PC-3 (cell line): Measurements from ENCODE around the gene MAP6. TPM values are rescaled to one million over a fixed set of nuclear protein-coding genes. Genes with fewer than 3 reads are reported as not detected.

ENCODE experiments used
- ATAC-seq: fragments of 200-7000 bp; cut with Tn5 transposase; 2 replicates; pipeline ENCODE4 v1.9.1; 2020; ENCODE audit warnings: mild to moderate bottlenecking, moderate library complexity
- BruUV-seq: library from RNA; stranded (reverse); fragments of 400-500 nt; replicated peaks from 2 replicates; lab custom pipeline; 2021; lab: Mats Ljungman, UMichigan
- CTCF ChIA-PET: fragments of 300-600 bp; sonication (Branson Sonifier 250); formaldehyde crosslinking; loops from one replicate; lab custom pipeline; 2022; ENCODE audit warnings: antibody characterized with exemption; lab: Charles Lee
- POLR2A ChIA-PET: fragments of 300-600 bp; sonication (Branson Sonifier 250); formaldehyde crosslinking; loops from one replicate; lab custom pipeline; 2022; ENCODE audit warnings: antibody characterized with exemption; ENCODE audit not compliant: unreplicated experiment; lab: Charles Lee
- DNase-seq: peaks from one replicate; pipeline ENCODE4 v3.0.0-alpha.2; 2015
- H2AFZ ChIP-seq: fragments of 300-600 bp; sonication (generic); 2 replicates; pipeline ENCODE4 v1.6.0; 2016; ENCODE audit warnings: antibody characterized with exemption, low read length
- H3F3A ChIP-seq: fragments of 300-600 bp; sonication (generic); one replicate; pipeline ENCODE4 v1.6.0; 2017; ENCODE audit warnings: antibody characterized with exemption, low read length, control low read depth, mild to moderate bottlenecking; ENCODE audit not compliant: unreplicated experiment
- H3K27ac ChIP-seq: fragments of 300-600 bp; sonication (generic); 2 replicates; pipeline ENCODE4 v1.5.1; 2016; ENCODE audit warnings: mild to moderate bottlenecking, low read length
- H3K27me3 ChIP-seq: fragments of 300-600 bp; sonication (generic); 2 replicates; pipeline ENCODE4 v1.6.1; 2016; ENCODE audit warnings: low read length, mixed read lengths
- H3K36me3 ChIP-seq: fragments of 300-600 bp; sonication (generic); 2 replicates; pipeline ENCODE4 v1.6.1; 2016; ENCODE audit warnings: low read depth, mixed run types, low read length, mixed read lengths
- H3K4me1 ChIP-seq: fragments of 300-600 bp; sonication (generic); 2 replicates; pipeline ENCODE4 v1.5.1; 2016; ENCODE audit warnings: low read length; ENCODE audit not compliant: insufficient read depth
- H3K4me2 ChIP-seq: fragments of 300-600 bp; sonication (generic); 2 replicates; pipeline ENCODE4 v1.6.0; 2016; ENCODE audit warnings: low read length
- H3K4me3 ChIP-seq: fragments of 300-600 bp; sonication (generic); 2 replicates; pipeline ENCODE4 v1.5.1; 2016; ENCODE audit warnings: mild to moderate bottlenecking, low read length, mixed read lengths
- H3K79me2 ChIP-seq: fragments of 300-600 bp; sonication (generic); 2 replicates; pipeline ENCODE4 v1.6.1; 2017; ENCODE audit warnings: low read length, mixed read lengths
- H3K9ac ChIP-seq: fragments of 300-600 bp; sonication (generic); 2 replicates; pipeline ENCODE4 v1.6.0; 2016; ENCODE audit warnings: mild to moderate bottlenecking, low read length
- H3K9me2 ChIP-seq: fragments of 300-600 bp; sonication (generic); replicated peaks from 2 replicates; pipeline ENCODE4 v1.6.1; 2016; ENCODE audit warnings: mixed run types, low read length, mixed read lengths
- H3K9me3 ChIP-seq: fragments of 300-600 bp; sonication (generic); 2 replicates; pipeline ENCODE4 v1.6.1; 2016; ENCODE audit warnings: low read length, mixed read lengths
- H4K20me1 ChIP-seq: fragments of 300-600 bp; sonication (generic); 2 replicates; pipeline ENCODE4 v1.6.1; 2016; ENCODE audit warnings: low read length, mixed read lengths
- CTCF ChIP-seq: fragments of 300-600 bp; sonication (generic); conservative IDR thresholded peaks from 2 replicates; pipeline ENCODE4 v1.5.1; 2017; ENCODE audit warnings: antibody characterized with exemption, low read depth, mild to moderate bottlenecking, low read length
- EZH2 ChIP-seq: fragments of 300-600 bp; sonication (generic); IDR thresholded peaks from one replicate; pipeline ENCODE4 v1.6.1; 2017; ENCODE audit warnings: antibody characterized with exemption, mild to moderate bottlenecking, low read length; ENCODE audit not compliant: unreplicated experiment
- EZH2phosphoT487 ChIP-seq: fragments of 300-600 bp; sonication (generic); IDR thresholded peaks from 2 replicates; pipeline ENCODE4 v1.6.1; 2018; ENCODE audit warnings: mild to moderate bottlenecking, antibody characterized with exemption, low read length, borderline replicate concordance
- intact Hi-C: fragments of 100-400 bp; cut with micrococcal nuclease; formaldehyde crosslinking; loops from 2 replicates; pipeline ENCODE4 v1.9.0; 2023
- total RNA-seq: library from RNA; depleted of rRNA; stranded (reverse); fragments of >200 nt; gene quantifications from 2 replicates; pipeline ENCODE4 v1.2.3, GENCODE V29; 2014; rRNA removed

The MAP6 gene
- total RNA-seq, 1 experiment from 2014 or later, result 0.47 TPM

GRCh38 chr11:75537740-75538139, 131.1 kb downstream of the MAP6 start:
- no peaks in the 10 kb centered on the region for H3K36me3 ChIP-seq
- CTCF ChIA-PET, result interaction anchor here (0.8 kb wide), 1 partner anchor 37 kb away, joined by 3 read pairs; no protein-coding TSS in a partner anchor
- no peaks in the 10 kb centered on the region for H3K79me2 ChIP-seq
- no peaks in the 10 kb centered on the region for H4K20me1 ChIP-seq
- DNase-seq (no peak), ATAC-seq (no peak)
- H3F3A ChIP-seq, result no peaks in the 10 kb centered on the region
- H3K9me2 ChIP-seq, result no peaks in the 10 kb centered on the region
- no peaks in the 10 kb centered on the region for H3K9me3 ChIP-seq
- TF ChIP-seq EZH2phosphoT487 (no peak), CTCF (no peak), EZH2 (no peak)
- no peak overlapping the region for H2AFZ ChIP-seq
- H3K4me2 ChIP-seq, result peak overlapping the region; percentile 37; the same call in 1 of the 2 replicates
- H3K9ac ChIP-seq, result no peak overlapping the region
- POLR2A ChIA-PET, result interaction anchor here (0.6 kb wide), 1 partner anchor 23 kb away, joined by 3 read pairs; no protein-coding TSS in a partner anchor
- intact Hi-C loops, result no loop called here
- BruUV-seq, result no TSS peak
- peaks cover 35% of the 10 kb centered on the region for H3K4me1 ChIP-seq
- no peak overlapping the region for H3K4me3 ChIP-seq
- H3K27ac ChIP-seq, result peak overlapping the region; percentile 22
- H3K27me3 ChIP-seq, result no peaks in the 10 kb centered on the region

Other genes starting within 250 kb of the MAP6 start
- gene KLHL35, start 235.8 kb downstream of the MAP6 start, total RNA-seq, result 6.6 and 8.4 TPM in 2 replicates
- 21.4 and 31.1 TPM in 2 replicates for gene GDPD5, start 143.1 kb downstream of the MAP6 start, total RNA-seq
- 117 and 121 TPM in 2 replicates for gene SERPINH1, start 106.8 kb downstream of the MAP6 start, total RNA-seq
- not detected in 2 replicates for gene MOGAT2, start 48.8 kb upstream of the MAP6 start, total RNA-seq
- 14.3 and 18.5 TPM in 2 replicates for gene DGAT2, start 99.7 kb upstream of the MAP6 start, total RNA-seq
- 13.0 and 14.9 TPM in 2 replicates for gene UVRAG, start 146.2 kb upstream of the MAP6 start, total RNA-seq